Measurements from ENCODE around the gene KCNA2. TPM values are rescaled to one million over a fixed set of nuclear protein-coding genes. Genes with fewer than 3 reads are reported as not detected.

KCNA2 gene
- total and polyA plus RNA-seq, 2 of the 4 experiments (the other 2 are of a cell fraction): not detected

- no peaks in the 10 kb centered on the region for H3K79me1 ChIP-seq (ENCODE audit: low read depth in 1 of 2, low read length in 2 of 2)
- no peak overlapping the region for H3K4me2 ChIP-seq (ENCODE audit: low read depth, low read length)
- intact Hi-C loops (cut with micrococcal nuclease): no loop called here
- H2AFZ ChIP-seq (replicated peaks; ENCODE audit: low read length, poor library complexity): no peak overlapping the region
- no peak overlapping the region for H3K56ac ChIP-seq (ENCODE audit: extremely low read depth, insufficient read depth, low read length)
- TF ChIP-seq POLR2A (IDR thresholded peaks at IDR 0.05; ENCODE audit: low read depth, low read length) (no peak), RCOR1 (IDR thresholded peaks at IDR 0.05; ENCODE audit: insufficient replicate concordance, low read length) (no peak), MXI1 (IDR thresholded peaks at IDR 0.05; ENCODE audit: borderline replicate concordance, low read depth, low read length) (no peak), CTCF (conservative IDR thresholded peaks at IDR 0.05; ENCODE audit: low read depth, low read length) (no peak), RFX5 (IDR thresholded peaks at IDR 0.05; ENCODE audit: low read depth, low read length) (no peak), ELK1 (IDR thresholded peaks at IDR 0.05; ENCODE audit: borderline replicate concordance, low read depth, low read length) (no peak), MAZ (IDR thresholded peaks at IDR 0.05; ENCODE audit: borderline replicate concordance, low read depth, low read length) (no peak), BHLHE40 (IDR thresholded peaks at IDR 0.05; ENCODE audit: low read depth, low read length) (no peak), NFE2L2 (IDR thresholded peaks at IDR 0.05; ENCODE audit: low read depth, low read length) (no peak), MAFK (IDR thresholded peaks at IDR 0.05; ENCODE audit: low read depth, low read length) (no peak), SMC3 (IDR thresholded peaks at IDR 0.05; ENCODE audit: low read depth, low read length) (no peak), CHD1 (IDR thresholded peaks at IDR 0.05; ENCODE audit: low read depth, low read length) (no peak), USF2 (IDR thresholded peaks at IDR 0.05; ENCODE audit: low read depth, low read length) (no peak), RAD21 (IDR thresholded peaks at IDR 0.05; ENCODE audit: low read length) (no peak), FOS (IDR thresholded peaks at IDR 0.05; ENCODE audit: low read depth, low read length) (no peak), CEBPB (IDR thresholded peaks at IDR 0.05; ENCODE audit: low read depth, low read length) (no peak)
- H2BK20ac ChIP-seq (ENCODE audit: low read depth, low read length): no peak overlapping the region
- no peaks in the 10 kb centered on the region for H3K9me3 ChIP-seq (ENCODE audit: control insufficient read depth, insufficient read depth, low read length)
- H4K5ac ChIP-seq (ENCODE audit: low read depth, low read length): no peak overlapping the region
- H3K36me3 ChIP-seq (ENCODE audit: control insufficient read depth, insufficient read depth, low read length): no peaks in the 10 kb centered on the region
- no peak overlapping the region for H3K27ac ChIP-seq (ENCODE audit: insufficient read depth, low read length)
- no peak overlapping the region for H2BK5ac ChIP-seq (ENCODE audit: low read depth, low read length, poor library complexity, severe bottlenecking)
- peaks cover 10% of the 10 kb centered on the region for H3K27me3 ChIP-seq (ENCODE audit: control insufficient read depth, insufficient read depth, low read length)
- ATAC-seq (ENCODE audit: low read depth) (no peak), DNase-seq (no peak)
- no peak overlapping the region for H3K9ac ChIP-seq (ENCODE audit: low read depth, low read length)
- H3K14ac ChIP-seq (replicated peaks; ENCODE audit: low read depth, low read length): no peak overlapping the region
- ChIA-PET CTCF (no interaction called here), POLR2A (ENCODE audit: unreplicated experiment) (no interaction called here)
- no peak overlapping the region for H2AK5ac ChIP-seq (ENCODE audit: low read depth, low read length)
- no peak overlapping the region for H3K4me3 ChIP-seq (ENCODE audit: insufficient read depth, low read depth, low read length)
- H2BK15ac ChIP-seq (ENCODE audit: low read depth, low read length): no peak overlapping the region
- no peak overlapping the region for H3K23ac ChIP-seq (ENCODE audit: low read depth, low read length)
- no peak overlapping the region for H4K91ac ChIP-seq (ENCODE audit: insufficient read depth, low read depth, low read length)
- H4K8ac ChIP-seq (ENCODE audit: low read depth in 2 of 2, low read length in 2 of 2): no peak overlapping the region
- no peak overlapping the region for H3K4ac ChIP-seq (ENCODE audit: low read depth, low read length)
- no CpG with 5 or more reads among the region's 6 CpGs for WGBS, 2 experiments (ENCODE audit: extremely low coverage in 2 of 2, insufficient read length in 1 of 2)
- H4K20me1 ChIP-seq (ENCODE audit: insufficient read depth, low read length): no peaks in the 10 kb centered on the region
- no peak overlapping the region for H3K18ac ChIP-seq (ENCODE audit: low read depth, low read length)
- H2BK120ac ChIP-seq (ENCODE audit: low read depth, low read length): no peak overlapping the region
- H3K4me1 ChIP-seq (ENCODE audit: control insufficient read depth, insufficient read depth, low read length): no peaks in the 10 kb centered on the region
- in situ Hi-C loops (cut with MboI; ENCODE audit: low sequenced_read_pairs): no loop called here
- dilution Hi-C loops (cut with HindIII; ENCODE audit: low sequenced_read_pairs, unreplicated experiment): no loop called here
- BruUV-seq (replicated peaks): no TSS peak
- H2AK9ac ChIP-seq (replicated peaks; ENCODE audit: low read depth, low read length, poor library complexity): no peak overlapping the region
- no peaks in the 10 kb centered on the region for H3K9me1 ChIP-seq (ENCODE audit: insufficient read depth, low read length)
Observed at GRCh38 chr1:110628323-110629105, 22.4 kb upstream of the KCNA2 start.

Data from IMR-90 (cell line).